Psoas muscle (tissue), 8 donors: ENCODE results near the gene UNC13A. TPM values are rescaled to one million over a fixed set of nuclear protein-coding genes. Genes with fewer than 3 reads are reported as not detected.

Experiments
- ATAC-seq, 4 donors: fragments of 200-7000 bp; cut with Tn5 transposase; one replicate each; pipeline ENCODE4 v1.9.1; 2020; ENCODE audit warnings: moderate library complexity in 3 of 4, mild to moderate bottlenecking in 2 of 4
- DNase-seq, 2 donors: peaks; one replicate each; pipeline ENCODE4 v3.0.0-alpha.2; 2020
- H3K27ac ChIP-seq: fragments of 200-600 bp; one replicate; pipeline ENCODE4 v1.8.0; 2022
- H3K27me3 ChIP-seq, 3 donors: fragments of 200-600 bp in 1 of 3; one replicate each; pipeline versions ENCODE4 v1.6.1 to v1.8.0; 2013 to 2022; ENCODE audit warnings: low read length in 2 of 3, mild to moderate bottlenecking in 2 of 3, moderate library complexity in 1 of 3; ENCODE audit not compliant: insufficient read depth in 3 of 3
- H3K36me3 ChIP-seq, 2 donors: fragments of 200-600 bp in 1 of 2; one replicate each; pipeline versions ENCODE4 v1.6.1 to v1.8.0; 2013 to 2022; ENCODE audit warnings: low read depth in 1 of 2, mild to moderate bottlenecking in 1 of 2, moderate library complexity in 1 of 2; ENCODE audit not compliant: insufficient read depth in 1 of 2
- H3K4me1 ChIP-seq: fragments of 200-600 bp; one replicate; pipeline ENCODE4 v1.8.0; 2022
- H3K4me3 ChIP-seq: fragments of 200-600 bp; one replicate; pipeline ENCODE4 v1.8.0; 2022; ENCODE audit warnings: mild to moderate bottlenecking
- H3K9me3 ChIP-seq: fragments of 200-600 bp; one replicate; pipeline ENCODE4 v1.8.0; 2022
- WGBS, 3 donors: extraction: QIAGEN DNeasy Blood & Tissue Kit; methylation state at CpG; one replicate each; pipeline versions ENCODE4 v1.1.6 to v1.1.7; 2013; 5-methylcytosine and 5-hydroxymethylcytosine counted together
- intact Hi-C, 2 donors: fragments of 100-400 bp; cut with DNase I; formaldehyde crosslinking; loops; one replicate each; pipeline versions ENCODE4 v1.11.0 to v1.14.2; 2022
- polyA plus RNA-seq, 3 donors: library from polyadenylated mRNA; stranded (reverse); fragments of 200-250 nt; gene quantifications; one replicate each; pipeline ENCODE4 v1.2.3, GENCODE V29; 2013
- total RNA-seq, 4 donors: library from RNA; stranded (reverse); fragmentation: NEBNext Ultra II Directional in 2 of 4; extraction: Animal tissue kit (Norgen Biotek cat#: 25700) in 2 of 4; gene quantifications; one replicate each; pipeline versions ENCODE4 v1.2.1 to v1.2.4, GENCODE V29; 2021 to 2023
- TF ChIP-seq, protein P1 (sequence below): fragments of 200-600 bp; IDR thresholded peaks from one replicate; pipeline ENCODE4 v1.8.0; 2022; ENCODE audit warnings: antibody characterized with exemption
- donor health status: healthy with polysubstance abuse.
- donor health status: DM: no; HTN: no; CAD: no; lungs with moderate emphysema.
- donor health status: Bipolar disorder and iron deficiency.
- donor health status: healthy.
- donor health status: DM: yes; HTN: yes; CAD: no.
- donor health status: DM: no; HTN: no; CAD: no.
- donor health status: DM: no; HTN: no; CAD: no.
- donor health status: DM: yes; HTN: yes; CAD: no.

The UNC13A gene
- total and polyA plus RNA-seq, 7 donors, result 0.04 to 0.19 (median 0.05) TPM; not detected in 3

DNA sequence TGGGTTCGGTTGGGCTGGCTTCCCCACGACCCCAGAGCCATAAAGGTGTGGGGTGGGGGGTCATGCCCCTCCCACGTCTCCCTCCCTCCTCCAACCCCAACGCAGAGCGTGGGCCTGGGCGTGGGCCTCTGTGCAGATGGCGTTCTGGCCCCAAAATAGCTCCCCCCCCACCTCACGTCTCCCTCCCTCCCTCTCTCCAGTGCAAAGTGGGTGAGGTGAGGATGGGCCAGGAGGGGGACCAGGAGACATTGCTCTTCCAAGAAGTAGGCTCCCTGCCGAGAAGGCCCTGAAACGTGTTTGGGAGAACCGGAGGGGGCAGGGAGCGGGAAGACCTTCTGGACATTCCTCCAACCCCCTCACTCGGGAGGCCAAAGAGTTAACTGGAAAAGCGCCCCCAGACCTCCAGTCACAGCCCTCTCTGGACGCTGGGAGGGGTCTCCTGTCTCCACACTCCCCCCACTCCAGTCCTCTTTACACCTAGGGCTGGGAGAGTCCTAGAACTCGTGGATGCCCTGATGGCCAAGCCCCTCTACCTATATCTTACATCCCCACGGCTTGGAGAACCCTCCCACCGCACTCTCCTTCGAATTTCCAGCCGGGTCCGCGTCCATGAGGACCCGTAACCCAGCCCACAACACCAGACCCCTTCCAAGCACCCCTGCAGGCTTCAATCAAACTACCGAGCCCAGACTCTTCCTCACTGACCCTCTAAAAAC, 855 bp downstream of the UNC13A start:
- Histone ChIP-seq H3K9me3 (no peaks in the 10 kb centered on the region), H3K27ac (no peak overlapping the region), H3K4me1 (peaks cover 6% of the 10 kb centered on the region), H3K4me3 (no peak overlapping the region), H3K27me3 (peaks cover 0 to 69% (median 31%) of the 10 kb centered on the region in 3 donors), H3K36me3 (no peaks in the 10 kb centered on the region)
- 2 to 3% (median 2%) methylated on average over 23 to 24 of the region's 24 CpGs for WGBS, 3 donors
- TF ChIP-seq, protein P1, sequence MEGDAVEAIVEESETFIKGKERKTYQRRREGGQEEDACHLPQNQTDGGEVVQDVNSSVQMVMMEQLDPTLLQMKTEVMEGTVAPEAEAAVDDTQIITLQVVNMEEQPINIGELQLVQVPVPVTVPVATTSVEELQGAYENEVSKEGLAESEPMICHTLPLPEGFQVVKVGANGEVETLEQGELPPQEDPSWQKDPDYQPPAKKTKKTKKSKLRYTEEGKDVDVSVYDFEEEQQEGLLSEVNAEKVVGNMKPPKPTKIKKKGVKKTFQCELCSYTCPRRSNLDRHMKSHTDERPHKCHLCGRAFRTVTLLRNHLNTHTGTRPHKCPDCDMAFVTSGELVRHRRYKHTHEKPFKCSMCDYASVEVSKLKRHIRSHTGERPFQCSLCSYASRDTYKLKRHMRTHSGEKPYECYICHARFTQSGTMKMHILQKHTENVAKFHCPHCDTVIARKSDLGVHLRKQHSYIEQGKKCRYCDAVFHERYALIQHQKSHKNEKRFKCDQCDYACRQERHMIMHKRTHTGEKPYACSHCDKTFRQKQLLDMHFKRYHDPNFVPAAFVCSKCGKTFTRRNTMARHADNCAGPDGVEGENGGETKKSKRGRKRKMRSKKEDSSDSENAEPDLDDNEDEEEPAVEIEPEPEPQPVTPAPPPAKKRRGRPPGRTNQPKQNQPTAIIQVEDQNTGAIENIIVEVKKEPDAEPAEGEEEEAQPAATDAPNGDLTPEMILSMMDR, result no peak
- no peak for DNase-seq
- no peak for ATAC-seq
- intact Hi-C loops, result no loop called here

DNA sequence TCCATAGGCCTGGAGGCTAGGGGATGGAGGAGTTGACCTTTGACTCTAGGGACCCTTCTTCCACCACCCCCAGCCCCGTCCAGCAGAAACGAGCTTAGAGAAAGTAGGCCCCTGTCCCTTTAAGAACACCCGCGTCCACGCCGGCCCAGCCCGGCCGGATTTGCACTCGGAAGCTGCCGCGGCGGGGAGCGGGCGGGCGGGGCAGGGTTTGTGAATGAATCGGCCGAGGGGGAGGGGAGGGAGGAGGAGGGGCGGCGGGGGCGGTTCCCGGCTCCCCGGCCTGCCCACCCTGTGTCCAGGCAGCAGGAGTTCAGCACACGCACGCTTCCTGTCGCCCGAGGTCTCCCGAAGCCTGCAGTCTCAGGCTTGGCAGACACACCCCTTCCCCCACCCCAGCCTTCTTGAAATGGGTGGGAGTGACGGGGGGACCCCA, 1.5 kb downstream of the UNC13A start:
- ATAC-seq, result no peak
- peak; percentile 40 to 57 for DNase-seq
- H3K27me3 ChIP-seq, result peaks cover 0 to 64% (median 33%) of the 10 kb centered on the region in 3 donors
- no peak overlapping the region for H3K27ac ChIP-seq
- no peaks in the 10 kb centered on the region for H3K9me3 ChIP-seq
- intact Hi-C loops, result no loop called here
- H3K36me3 ChIP-seq, result no peaks in the 10 kb centered on the region
- TF ChIP-seq, protein P1, result no peak
- peaks cover 6% of the 10 kb centered on the region for H3K4me1 ChIP-seq
- WGBS, 3 donors, result 0 to 1% (median 1%) methylated on average over 19 to 28 of the region's 28 CpGs
- H3K4me3 ChIP-seq, result peak overlapping the region; percentile 32

DNA sequence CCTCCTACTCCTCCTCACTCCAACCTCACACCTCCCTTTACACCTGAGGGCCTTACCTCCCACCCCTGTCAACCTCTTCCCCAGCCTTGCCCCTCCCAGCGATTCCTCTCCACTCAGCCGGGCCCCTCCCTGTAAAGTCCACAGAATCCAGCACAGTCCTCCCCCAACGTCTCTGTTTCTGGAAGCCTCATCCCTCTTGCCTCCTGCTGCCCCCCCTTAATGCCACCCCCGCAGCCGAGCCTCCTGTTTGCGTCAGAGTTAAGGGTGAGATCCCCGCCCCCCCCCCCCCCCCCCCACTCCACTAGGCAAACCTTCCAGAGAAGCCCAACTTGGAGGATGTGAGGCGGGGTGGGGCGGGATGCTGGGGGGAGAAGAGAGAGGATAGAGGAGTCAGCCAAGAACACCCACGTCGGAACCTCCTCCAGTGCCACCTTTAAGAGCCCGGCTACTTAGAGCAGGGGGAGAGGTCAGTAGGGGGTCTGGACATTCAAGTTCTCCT, 2.1 kb downstream of the UNC13A start:
- no peak overlapping the region for H3K27ac ChIP-seq
- H3K27me3 ChIP-seq, result peaks cover 0 to 66% (median 34%) of the 10 kb centered on the region in 3 donors
- no peak for ATAC-seq
- 1 to 2% (median 1%) methylated on average over 12 of the region's 12 CpGs for WGBS, 3 donors
- peak overlapping the region; percentile 32 for H3K4me3 ChIP-seq
- TF ChIP-seq, protein P1, result no peak
- no peaks in the 10 kb centered on the region for H3K9me3 ChIP-seq
- DNase-seq, result peak in 1 of 2 donors; percentile 26
- intact Hi-C loops, result no loop called here
- H3K4me1 ChIP-seq, result peaks cover 6% of the 10 kb centered on the region
- H3K36me3 ChIP-seq, result no peaks in the 10 kb centered on the region

DNA sequence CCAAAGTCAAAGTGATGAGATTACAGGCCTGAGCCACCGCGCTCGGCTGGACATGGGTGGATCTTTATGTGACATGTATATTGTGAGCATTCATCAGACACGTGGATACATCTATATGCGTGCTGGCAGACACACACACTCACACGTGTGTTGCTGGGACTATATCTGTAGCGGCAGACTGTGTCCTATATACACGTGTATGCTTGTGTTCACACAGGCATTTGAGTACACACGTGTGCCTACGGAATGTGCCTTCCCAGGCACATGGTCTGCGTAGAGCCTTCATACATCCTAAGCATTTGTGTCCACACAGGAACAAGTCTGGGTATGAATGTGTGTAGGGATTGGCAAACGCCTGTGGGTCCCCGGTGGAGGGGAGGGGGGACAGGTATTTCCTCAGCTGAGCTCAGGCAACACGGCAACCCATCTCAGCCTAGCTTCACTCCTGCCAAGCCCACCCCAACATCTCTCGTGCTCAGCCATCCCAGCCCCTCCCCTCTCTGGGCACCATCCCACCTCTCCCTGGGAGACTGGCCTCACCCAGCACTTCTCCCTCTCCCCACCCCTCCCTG, 2.6 kb downstream of the UNC13A start:
- Histone ChIP-seq H3K27me3 (peaks cover 0 to 63% (median 34%) of the 10 kb centered on the region in 3 donors), H3K9me3 (no peaks in the 10 kb centered on the region), H3K4me3 (no peak overlapping the region), H3K36me3 (no peaks in the 10 kb centered on the region), H3K27ac (no peak overlapping the region), H3K4me1 (peaks cover 6% of the 10 kb centered on the region)
- intact Hi-C loops, result no loop called here
- 52 to 57% (median 54%) methylated on average over 14 to 15 of the region's 15 CpGs for WGBS, 3 donors
- DNase-seq (no peak), ATAC-seq (no peak)
- TF ChIP-seq, protein P1, result no peak
